Measurements from ENCODE around the gene CCDC146. TPM values are rescaled to one million over a fixed set of nuclear protein-coding genes. Genes with fewer than 3 reads are reported as not detected.
A peak's percentile ranks its signal among the peaks of the same experiment; 100 is the strongest.
"Not testable (repeated sequence)": the region's sequence is repeated elsewhere in the genome, so short reads cannot be mapped to it uniquely, and the experiment has no call there.

Gene CCDC146, protein sequence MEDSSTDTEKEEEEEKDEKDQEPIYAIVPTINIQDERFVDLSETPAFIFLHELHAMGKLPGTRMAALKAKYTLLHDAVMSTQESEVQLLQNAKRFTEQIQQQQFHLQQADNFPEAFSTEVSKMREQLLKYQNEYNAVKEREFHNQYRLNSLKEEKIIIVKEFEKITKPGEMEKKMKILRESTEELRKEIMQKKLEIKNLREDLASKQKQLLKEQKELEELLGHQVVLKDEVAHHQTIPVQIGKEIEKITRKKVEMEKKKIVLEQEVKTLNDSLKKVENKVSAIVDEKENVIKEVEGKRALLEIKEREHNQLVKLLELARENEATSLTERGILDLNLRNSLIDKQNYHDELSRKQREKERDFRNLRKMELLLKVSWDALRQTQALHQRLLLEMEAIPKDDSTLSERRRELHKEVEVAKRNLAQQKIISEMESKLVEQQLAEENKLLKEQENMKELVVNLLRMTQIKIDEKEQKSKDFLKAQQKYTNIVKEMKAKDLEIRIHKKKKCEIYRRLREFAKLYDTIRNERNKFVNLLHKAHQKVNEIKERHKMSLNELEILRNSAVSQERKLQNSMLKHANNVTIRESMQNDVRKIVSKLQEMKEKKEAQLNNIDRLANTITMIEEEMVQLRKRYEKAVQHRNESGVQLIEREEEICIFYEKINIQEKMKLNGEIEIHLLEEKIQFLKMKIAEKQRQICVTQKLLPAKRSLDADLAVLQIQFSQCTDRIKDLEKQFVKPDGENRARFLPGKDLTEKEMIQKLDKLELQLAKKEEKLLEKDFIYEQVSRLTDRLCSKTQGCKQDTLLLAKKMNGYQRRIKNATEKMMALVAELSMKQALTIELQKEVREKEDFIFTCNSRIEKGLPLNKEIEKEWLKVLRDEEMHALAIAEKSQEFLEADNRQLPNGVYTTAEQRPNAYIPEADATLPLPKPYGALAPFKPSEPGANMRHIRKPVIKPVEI
- polyA plus RNA-seq (2013, experiment 1 of 2; ENCODE audit: insufficient read length): 1.5 TPM
- polyA plus RNA-seq (2013, experiment 2 of 2; ENCODE audit: insufficient read length): 1.8 TPM

DNA sequence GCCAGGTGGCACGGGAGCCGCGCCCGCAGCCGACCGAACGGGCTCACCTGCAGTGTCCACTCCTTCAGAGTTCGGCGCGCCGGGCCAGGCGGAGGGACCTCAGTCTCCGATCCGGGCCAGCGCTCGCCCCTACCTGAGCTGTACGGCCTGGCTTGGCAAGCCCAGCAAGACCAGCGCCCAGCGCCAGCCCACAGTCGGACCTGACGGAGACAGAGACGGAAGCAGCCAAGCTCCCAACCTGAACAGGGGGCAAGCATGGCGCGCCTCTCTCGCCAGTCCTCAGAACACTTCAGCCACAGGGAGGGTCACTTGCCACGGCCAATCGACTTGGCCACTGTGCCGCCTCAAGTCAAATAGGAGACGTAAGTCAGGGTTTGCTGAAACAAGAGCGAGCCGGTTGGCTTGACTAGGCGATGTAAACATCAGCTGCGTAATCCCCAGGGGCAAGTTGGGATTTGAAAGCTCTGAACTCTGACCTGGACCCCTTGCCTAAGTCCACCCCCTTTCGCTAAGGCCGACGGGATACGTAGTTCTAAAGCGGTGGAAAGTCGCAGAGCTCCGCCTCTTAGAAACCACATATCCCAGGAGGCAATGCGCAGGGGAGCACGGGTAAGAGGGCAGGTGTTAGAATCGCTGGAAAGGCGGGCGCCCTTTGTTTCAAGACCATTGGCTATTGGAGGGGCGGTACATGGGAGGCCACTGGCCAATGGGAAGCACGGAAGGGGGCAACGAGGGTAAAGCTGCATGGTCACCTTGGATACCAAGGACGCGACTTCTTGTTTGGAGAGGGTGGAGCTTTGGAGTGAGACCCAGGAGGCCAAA lies at the start of gene CCDC146:
TSS of gene CCDC146 (plus strand) at position 756 of the 822 bp plus-strand sequence. CDS start 45,054 bp downstream, outside the sequence.
- peak; percentile 99 for DNase-seq

- not testable (repeated sequence) for DNase-seq
These were observed 47.5 kb upstream of the CCDC146 start for GRCh38 chr7:77074786-77075396.

- not testable (repeated sequence) for DNase-seq
These were observed 45.4 kb upstream of the CCDC146 start for GRCh38 chr7:77077060-77077459.

- DNase-seq: not testable (repeated sequence)
These were observed 43.3 kb upstream of the CCDC146 start for GRCh38 chr7:77079112-77079511.

DNA sequence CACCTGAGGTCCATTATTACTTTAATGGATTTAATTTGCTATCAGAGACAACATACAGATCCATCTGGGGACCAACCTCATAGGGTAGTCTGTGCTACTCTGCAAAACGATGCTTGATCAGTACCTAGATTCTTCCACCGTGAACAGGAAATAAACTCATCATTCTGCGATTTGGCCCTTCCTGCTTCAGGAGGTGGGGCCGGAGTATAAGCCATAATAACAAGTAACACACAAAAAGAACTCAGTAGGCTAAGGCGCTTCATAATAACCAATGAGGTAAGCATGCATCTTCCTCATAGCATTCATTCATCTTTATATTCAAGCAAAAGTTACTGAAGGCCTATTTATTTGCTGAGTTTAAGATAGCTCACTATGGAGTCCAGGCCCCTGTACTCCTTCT lies 42.8 kb upstream of the CCDC146 start:
- DNase-seq: not testable (repeated sequence)

DNA sequence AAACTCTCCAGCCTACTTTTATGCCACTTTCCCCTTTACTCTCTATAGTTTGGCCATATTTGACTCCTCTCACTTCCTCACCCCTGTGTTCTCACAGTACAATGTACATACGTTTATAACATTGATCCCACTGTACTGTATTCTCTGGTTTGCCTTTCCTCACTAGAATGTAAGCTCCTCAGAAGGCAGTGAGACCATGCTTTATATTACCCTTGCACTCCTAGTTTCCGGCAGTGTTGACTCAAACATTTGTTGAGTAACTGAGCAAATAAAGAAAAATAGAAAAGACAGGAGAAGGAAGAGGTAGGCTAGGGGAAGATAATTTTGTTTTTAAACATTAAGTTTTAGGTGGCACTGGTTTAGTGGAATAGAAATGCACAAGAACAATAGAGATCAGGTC lies 42.2 kb upstream of the CCDC146 start:
- not testable (repeated sequence) for DNase-seq

DNA sequence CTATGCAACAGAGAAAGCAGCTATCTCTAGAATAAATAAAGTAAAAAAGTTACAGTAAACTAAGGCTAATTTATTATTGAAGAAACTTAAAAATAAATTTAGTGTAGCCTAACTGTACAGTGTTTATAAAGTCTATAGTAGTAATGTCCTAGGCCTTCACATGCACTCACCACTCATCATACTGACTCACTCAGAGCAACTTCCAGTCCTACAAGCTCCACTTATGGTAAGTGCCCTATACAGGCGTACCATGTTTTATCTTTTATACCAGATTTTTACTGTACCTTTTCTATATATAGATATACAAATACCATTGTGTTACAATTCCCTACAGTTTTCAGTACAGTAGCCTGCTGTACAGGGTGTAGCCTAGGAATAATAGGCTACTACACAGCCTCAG lies 40.2 kb upstream of the CCDC146 start:
- not testable (repeated sequence) for DNase-seq

- DNase-seq: not testable (repeated sequence)
These were observed 30.1 kb upstream of the CCDC146 start for GRCh38 chr7:77092301-77092700.

- DNase-seq: not testable (repeated sequence)
These were observed 21.9 kb upstream of the CCDC146 start for GRCh38 chr7:77100501-77100900.

DNA sequence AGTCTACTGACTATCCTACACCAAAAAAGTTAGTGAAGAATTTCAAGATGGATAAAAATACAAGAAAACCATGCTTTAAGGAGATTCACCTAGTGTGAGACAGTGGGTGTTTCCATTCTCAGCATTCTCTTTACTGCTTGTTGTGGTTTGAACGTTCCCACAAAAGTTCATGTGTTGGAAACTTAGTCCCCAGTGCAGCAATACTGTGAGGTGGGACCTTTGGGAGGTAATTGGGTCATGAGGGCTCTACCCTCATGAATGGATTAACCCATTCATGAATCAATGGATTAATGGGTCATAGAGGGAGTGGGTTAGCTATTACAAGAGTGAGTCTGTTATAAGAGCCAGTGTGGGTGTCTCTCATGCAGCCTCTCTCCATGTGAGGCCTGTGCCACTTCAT lies 21.2 kb upstream of the CCDC146 start:
- not testable (repeated sequence) for DNase-seq

GRCh38 chr7:77102671-77103070 lies 19.7 kb upstream of the CCDC146 start:
- not testable (repeated sequence) for DNase-seq

- peak; percentile 5 for DNase-seq
These were observed 16.5 kb upstream of the CCDC146 start for GRCh38 chr7:77105904-77106303.

DNA sequence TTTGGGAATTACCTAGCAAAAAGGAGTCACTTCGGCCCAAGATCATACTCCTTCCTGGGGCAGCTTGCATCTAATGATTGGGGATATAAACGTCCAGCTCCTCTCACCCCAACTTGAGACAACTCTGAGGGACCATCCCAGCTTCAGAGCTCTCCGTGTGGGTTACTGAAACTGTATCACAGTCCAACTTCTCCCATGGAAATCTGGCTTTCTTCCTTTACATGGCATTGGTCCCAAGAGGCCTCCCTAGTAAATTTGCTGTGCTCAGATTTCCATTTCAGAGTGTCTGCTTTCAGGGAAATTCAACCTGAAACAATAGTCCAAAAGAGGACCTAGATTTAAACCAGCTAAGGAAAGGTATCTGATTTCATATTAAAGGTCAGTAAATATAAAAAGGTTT lies 14.8 kb upstream of the CCDC146 start:
- not testable (repeated sequence) for DNase-seq

- DNase-seq: not testable (repeated sequence)
These were observed 14.1 kb upstream of the CCDC146 start for GRCh38 chr7:77108362-77108761.

DNA sequence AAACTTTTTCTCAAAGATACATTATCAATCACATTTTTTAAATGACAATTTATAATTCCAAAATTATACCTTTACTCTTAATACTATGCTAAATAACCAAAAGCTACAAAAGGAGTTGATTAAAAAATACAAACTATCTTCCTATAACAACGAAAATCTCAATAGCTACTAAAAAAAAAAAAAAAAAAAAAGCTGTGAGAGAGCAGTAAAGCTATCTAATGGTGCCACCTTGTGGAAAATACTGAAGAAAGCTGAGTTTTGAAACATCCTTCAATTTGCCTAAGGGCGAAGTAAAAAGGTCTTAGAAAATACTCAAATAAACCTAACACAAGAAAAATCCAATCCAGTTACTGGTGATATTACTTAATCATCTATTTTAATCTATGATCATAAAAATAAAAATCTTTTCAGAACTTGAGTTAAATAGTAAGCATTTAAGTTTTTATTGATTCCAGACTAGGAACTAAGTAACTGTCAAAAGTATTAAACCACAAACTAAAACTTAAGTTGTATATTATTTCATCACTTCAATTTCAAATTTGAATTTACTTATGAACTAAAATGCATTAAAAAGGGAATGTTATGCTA lies 9.6 kb upstream of the CCDC146 start:
- peak; percentile 5 for DNase-seq

DNA sequence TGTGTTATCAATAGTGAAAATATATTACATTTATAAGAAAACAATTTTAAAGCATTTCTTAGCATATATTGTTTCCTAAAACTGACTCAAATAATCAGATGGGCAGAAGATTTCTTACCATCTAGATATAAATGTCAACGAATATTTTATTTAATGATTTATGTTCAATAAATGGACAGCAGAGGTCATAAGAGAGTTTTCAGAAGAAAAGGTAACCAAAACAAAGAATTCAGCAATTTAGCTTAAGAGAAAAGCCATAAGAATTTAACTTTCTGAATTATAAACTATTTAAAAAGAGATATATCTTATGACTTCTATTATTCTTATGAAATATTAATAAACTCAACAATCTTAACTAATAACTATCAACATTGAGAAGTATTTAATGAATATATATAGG lies 3.1 kb downstream of the CCDC146 start:
- DNase-seq: peak; percentile 6

DNA sequence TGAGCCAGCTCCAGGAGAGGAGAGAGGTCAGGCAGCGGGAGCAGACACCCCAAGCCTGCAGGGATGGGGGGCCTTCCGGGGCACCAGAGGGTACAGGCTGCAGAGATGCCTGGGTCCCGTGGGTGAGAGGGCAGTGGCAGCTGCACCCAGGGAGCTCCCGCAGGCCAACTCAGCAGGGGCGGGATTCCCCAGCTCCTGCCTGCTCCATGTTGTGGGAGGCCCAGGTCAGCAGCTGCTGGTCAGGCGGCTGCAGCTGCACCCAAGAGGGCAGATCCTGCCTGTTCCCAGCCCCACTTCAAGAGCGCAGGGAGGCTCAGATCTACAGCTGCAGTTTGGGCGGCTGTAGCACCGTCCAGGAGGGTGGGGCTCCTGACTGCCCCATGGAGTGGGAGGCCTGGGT lies 4.6 kb downstream of the CCDC146 start:
- not testable (repeated sequence) for DNase-seq

DNA sequence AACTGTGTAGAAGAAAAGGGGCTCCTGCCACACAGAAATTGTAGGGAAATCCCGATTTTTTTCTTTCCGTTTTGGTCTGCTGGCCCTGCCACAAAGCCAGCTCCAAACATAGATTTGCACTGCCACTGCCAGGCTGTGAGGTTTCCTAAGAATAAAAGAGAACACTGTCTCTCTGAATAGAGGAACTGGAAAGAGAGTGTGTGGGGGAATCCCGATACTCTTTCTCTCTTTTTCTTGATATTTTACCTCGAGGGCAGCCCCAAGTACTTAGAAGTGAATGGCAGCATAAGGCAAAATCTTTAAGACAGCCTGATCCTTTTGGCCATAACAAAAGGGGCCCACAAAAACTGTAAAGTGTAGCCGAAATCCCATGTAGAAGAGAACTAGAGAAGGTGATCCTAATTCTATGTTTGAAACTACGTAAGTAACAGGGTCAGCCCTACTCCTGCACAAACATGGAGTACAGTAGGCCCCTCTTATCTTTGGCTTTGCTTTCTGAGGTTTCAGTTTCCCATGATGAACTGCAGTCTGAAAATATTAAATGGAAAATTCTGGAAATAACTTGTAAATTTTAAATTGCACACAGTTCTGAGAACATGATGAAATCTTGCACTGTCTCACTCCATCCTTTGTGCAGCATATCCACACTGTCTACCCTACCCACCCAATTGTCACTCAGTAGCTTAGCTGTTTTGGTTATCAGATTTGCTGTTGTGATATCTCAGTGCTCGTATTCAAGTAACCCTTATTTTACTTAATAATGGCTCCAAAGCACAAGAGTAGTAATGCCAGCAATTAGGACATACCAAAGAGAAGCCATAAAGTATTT lies 6.4 kb downstream of the CCDC146 start:
- not testable (repeated sequence) for DNase-seq

GRCh38 chr7:77131781-77132180 lies 9.4 kb downstream of the CCDC146 start:
- DNase-seq: not testable (repeated sequence)

- not testable (repeated sequence) for DNase-seq
These were observed 16.3 kb downstream of the CCDC146 start for GRCh38 chr7:77138668-77139067.
